Activated CD4-positive, CD25-positive, alpha-beta regulatory T cell treated with anti-CD3 and anti-CD28 coated beads, Interleukin-2, amount 50 U/mL, for 16 hours (primary cell): ENCODE results near the gene CLASRP.
A peak's percentile ranks its signal among the peaks of the same experiment; 100 is the strongest.

Experiments
- DNase-seq: peaks from one replicate; pipeline ENCODE4 v3.0.0-alpha.2; 2020; ENCODE audit warnings: low read depth, low spot score

The CLASRP gene

GRCh38 chr19:45086480-45086879 is 47.6 kb downstream of the CLASRP start:
- DNase-seq, result no peak

DNA sequence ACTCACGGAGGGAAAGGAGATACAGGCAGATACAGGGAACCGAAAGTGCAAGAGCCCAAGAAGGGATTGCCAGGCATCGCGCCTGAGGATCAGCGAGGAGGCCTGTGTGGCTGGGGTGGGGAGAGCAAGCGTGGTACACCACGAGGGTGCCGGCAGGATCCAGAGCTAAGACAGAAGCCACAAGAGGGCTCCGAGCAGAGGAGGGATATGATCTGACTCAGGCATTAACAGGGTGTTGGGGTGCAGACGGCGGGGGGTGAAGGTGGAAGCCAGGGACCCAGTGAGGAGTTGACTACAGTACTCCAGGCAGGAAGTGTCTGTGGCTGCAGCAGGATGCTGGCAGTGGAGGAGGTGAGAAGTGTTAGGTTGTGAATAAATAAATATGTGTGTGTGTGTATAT is 48.7 kb downstream of the CLASRP start:
- DNase-seq, result no peak

- no peak for DNase-seq
Measured at GRCh38 chr19:45090034-45090433, 51.2 kb downstream of the CLASRP start.

DNA sequence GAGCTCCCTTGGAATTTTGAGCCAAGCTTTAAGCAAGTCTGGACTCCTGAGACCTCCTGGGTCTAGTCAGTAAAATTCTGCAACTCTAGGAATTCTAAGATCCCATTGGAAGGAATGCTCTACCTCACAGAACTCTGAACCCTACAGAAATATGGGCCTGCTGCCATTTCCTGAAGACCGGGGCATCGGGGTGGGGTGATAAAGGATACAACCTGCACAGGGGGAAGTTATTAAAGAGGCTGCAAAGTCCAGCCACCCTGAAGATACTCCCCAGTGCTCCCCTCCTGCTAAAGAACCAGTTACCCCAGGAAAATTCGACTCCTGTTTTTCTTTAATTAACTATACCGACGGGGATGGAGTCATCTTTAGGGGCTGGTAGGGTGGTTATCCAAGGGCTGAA is 51.8 kb downstream of the CLASRP start:
- DNase-seq, result no peak

DNA sequence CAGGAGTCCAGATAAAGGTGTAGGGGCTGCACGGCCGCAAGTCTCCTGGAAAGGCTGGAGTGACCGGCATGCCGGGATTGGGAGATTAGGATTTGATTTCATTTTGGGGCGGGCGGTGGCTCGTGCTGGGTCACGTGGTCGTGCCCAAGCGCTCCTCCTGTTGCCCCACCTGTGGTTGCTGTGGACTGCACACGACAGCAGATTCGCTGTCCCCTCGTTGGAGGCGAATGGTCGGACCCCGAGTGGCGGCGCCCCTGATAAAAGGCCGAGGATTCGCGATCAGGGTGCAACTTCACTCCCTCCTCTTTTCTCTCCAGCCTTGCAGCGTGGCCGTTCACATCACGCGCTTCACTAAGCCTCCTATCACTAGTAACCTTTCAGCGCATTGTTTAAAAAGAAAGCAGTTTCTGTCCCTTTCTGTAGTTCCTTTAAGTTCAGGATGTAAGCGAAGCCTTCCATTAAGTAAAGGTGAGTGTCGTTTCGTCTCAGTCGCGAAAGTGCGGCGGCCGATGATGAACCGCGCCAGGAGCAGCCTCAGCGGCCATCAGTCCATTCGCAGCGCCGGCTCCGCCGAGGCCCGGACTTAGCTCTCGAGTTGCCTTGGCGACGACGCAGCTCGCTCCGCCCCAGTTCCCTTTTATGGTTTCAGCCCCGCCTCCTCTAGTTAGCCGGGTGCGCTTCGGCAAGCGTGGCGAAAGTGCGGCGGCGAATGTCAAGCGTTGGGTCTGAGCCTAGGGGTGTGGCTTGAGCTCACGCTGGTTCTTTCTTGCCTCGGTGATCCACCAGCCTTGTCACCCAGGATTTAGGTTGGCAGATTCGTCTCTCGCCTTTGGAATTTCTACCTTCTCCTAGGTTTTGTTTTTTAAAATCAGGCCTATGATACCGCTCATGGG is 52.4 kb downstream of the CLASRP start:
- DNase-seq, result peak; percentile 96

GRCh38 chr19:45092747-45093678 is 54.2 kb downstream of the CLASRP start, which contains the start of gene PPP1R37:
Gene PPP1R37, plus strand, starts transcription at chr19:45093179. Its CDS starts 147 bp downstream, at chr19:45093326.
- peak; percentile 89 for DNase-seq

- no peak for DNase-seq
Measured at GRCh38 chr19:45094137-45094536, 55.3 kb downstream of the CLASRP start.

GRCh38 chr19:45094707-45095106 is 55.9 kb downstream of the CLASRP start:
- DNase-seq, result no peak

GRCh38 chr19:45095496-45096413 is 56.9 kb downstream of the CLASRP start:
- DNase-seq, result no peak

- no peak for DNase-seq
Measured at GRCh38 chr19:45096700-45097099, 57.9 kb downstream of the CLASRP start.

GRCh38 chr19:45097450-45097775 is 58.6 kb downstream of the CLASRP start:
- DNase-seq, result no peak

GRCh38 chr19:45097776-45098520 is 59.1 kb downstream of the CLASRP start:
- DNase-seq, result no peak

GRCh38 chr19:45098521-45099466 is 59.9 kb downstream of the CLASRP start:
- no peak for DNase-seq

GRCh38 chr19:45099467-45100191 is 60.8 kb downstream of the CLASRP start:
- DNase-seq, result no peak

GRCh38 chr19:45100201-45100600 is 61.4 kb downstream of the CLASRP start:
- no peak for DNase-seq

- no peak for DNase-seq
Measured at GRCh38 chr19:45100846-45101252, 62.0 kb downstream of the CLASRP start.

DNA sequence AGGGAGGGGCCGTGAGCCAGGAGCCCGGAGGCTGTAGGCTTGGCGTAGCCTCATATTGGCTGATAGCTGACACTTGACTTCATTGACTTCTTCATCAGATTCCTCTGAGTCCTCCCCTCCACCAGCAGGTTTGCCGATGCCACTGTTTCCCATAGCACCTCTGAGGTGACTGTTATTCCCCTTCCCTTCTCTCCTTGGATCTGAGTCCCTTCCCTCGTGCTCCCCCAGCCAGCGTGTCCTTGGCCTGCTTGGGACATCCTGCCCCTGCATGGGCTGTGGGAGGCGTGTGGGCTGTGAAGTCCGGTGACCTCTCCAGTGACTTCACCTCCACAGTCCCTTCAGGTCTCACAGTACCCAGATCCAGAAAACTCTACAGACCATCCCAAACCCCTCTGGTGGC is 63.0 kb downstream of the CLASRP start:
- no peak for DNase-seq

GRCh38 chr19:45102481-45102880 is 63.6 kb downstream of the CLASRP start:
- no peak for DNase-seq

DNA sequence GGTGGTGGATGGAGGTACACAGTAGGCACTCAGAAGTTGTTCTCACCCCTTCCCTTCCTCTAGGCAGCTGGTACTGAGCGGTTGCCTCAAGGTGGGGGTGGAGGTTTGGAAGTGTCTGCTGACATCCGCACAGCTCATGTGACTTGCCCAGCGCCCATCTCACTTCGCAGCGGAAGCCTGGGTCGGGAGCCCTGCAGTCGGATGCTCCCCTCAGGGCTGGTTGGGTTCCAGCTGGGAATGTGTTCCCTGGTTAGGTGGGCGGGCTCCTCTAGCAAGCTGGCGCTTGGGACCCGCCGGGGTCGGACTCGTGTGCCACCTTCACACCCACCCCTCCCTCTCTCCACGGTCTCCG is 64.3 kb downstream of the CLASRP start:
- no peak for DNase-seq
